HUES48 (cell line): ENCODE data around the gene LOXL1.

Source experiments
- H3K27ac ChIP-seq: one replicate; pipeline ENCODE4 v1.7.0; 2013; ENCODE audit warnings: low read depth, low read length, inconsistent platforms
- H3K27me3 ChIP-seq: 2 replicates; pipeline ENCODE4 v1.6.1; 2013; ENCODE audit warnings: mild to moderate bottlenecking, low read length; ENCODE audit not compliant: control insufficient read depth, insufficient read depth
- H3K36me3 ChIP-seq: 2 replicates; pipeline ENCODE4 v1.6.1; 2013; ENCODE audit warnings: low read length; ENCODE audit not compliant: control insufficient read depth, insufficient read depth
- H3K4me1 ChIP-seq: 2 replicates; pipeline ENCODE4 v1.6.1; 2013; ENCODE audit warnings: mild to moderate bottlenecking, low read length; ENCODE audit not compliant: control insufficient read depth, insufficient read depth
- H3K4me3 ChIP-seq: 2 replicates; pipeline ENCODE4 v1.5.1; 2013; ENCODE audit warnings: mild to moderate bottlenecking, low read depth, low read length
- H3K9ac ChIP-seq: 2 replicates; pipeline ENCODE4 v1.6.1; 2013; ENCODE audit warnings: mild to moderate bottlenecking, low read depth, low read length, moderate library complexity
- H3K9me3 ChIP-seq: 2 replicates; pipeline ENCODE4 v1.6.1; 2013; ENCODE audit warnings: low read length; ENCODE audit not compliant: control insufficient read depth, insufficient read depth

The LOXL1 gene

GRCh38 chr15:73991726-73992593, 65.7 kb downstream of the LOXL1 start, which contains the start of gene STOML1:
Gene STOML1 (minus strand): TSS chr15:73992295. CDS start chr15:73992223, 72 bp downstream.
- H3K4me3 ChIP-seq = peak within 1 kb of the TSS; percentile 79
- no peaks in the 10 kb centered on the region; the same call in 1 of the 2 replicates for H3K27me3 ChIP-seq
- no peaks in the 10 kb centered on the region for H3K9me3 ChIP-seq
- peaks cover 3% of the 10 kb centered on the region; the same call in 1 of the 2 replicates for H3K36me3 ChIP-seq
- no peak within 1 kb of the TSS for H3K27ac ChIP-seq
- H3K4me1 ChIP-seq = peaks cover 7% of the 10 kb centered on the region
- no peak within 1 kb of the TSS for H3K9ac ChIP-seq

- no peaks in the 10 kb centered on the region for H3K9me3 ChIP-seq
- no peaks in the 10 kb centered on the region; the same call in 1 of the 2 replicates for H3K27me3 ChIP-seq
- H3K4me3 ChIP-seq = no peak overlapping the region; the same call in 1 of the 2 replicates
- H3K36me3 ChIP-seq = peaks cover 3% of the 10 kb centered on the region; the same call in 1 of the 2 replicates
- H3K27ac ChIP-seq = no peak overlapping the region
- no peak overlapping the region for H3K9ac ChIP-seq
- peaks cover 9% of the 10 kb centered on the region for H3K4me1 ChIP-seq
These were observed 66.3 kb downstream of the LOXL1 start for GRCh38 chr15:73992594-73992898.

- Histone ChIP-seq H3K9me3 (no peaks in the 10 kb centered on the region), H3K27ac (no peak overlapping the region), H3K36me3 (peaks cover 10% of the 10 kb centered on the region), H3K9ac (no peak overlapping the region), H3K4me1 (peaks cover 9% of the 10 kb centered on the region), H3K4me3 (peak overlapping the region; percentile 93; the same call in 1 of the 2 replicates), H3K27me3 (no peaks in the 10 kb centered on the region; the same call in 1 of the 2 replicates)
These were observed 67.1 kb downstream of the LOXL1 start for GRCh38 chr15:73993211-73993994.

GRCh38 chr15:73994413-73994883, 68.2 kb downstream of the LOXL1 start, which contains the start of gene PML:
Gene PML (plus strand): TSS chr15:73994716. CDS start chr15:73994813, 97 bp downstream.
- Histone ChIP-seq H3K36me3 (peaks cover 21% of the 10 kb centered on the region), H3K4me1 (peaks cover 9% of the 10 kb centered on the region), H3K9ac (peak within 1 kb of the TSS; percentile 59), H3K4me3 (peak within 1 kb of the TSS; percentile 93), H3K27me3 (no peaks in the 10 kb centered on the region; the same call in 1 of the 2 replicates), H3K27ac (peak within 1 kb of the TSS; percentile 64), H3K9me3 (no peaks in the 10 kb centered on the region)

GRCh38 chr15:73994912-73995622, 68.8 kb downstream of the LOXL1 start:
- H3K4me3 ChIP-seq = peak overlapping the region; percentile 93
- peaks cover 21% of the 10 kb centered on the region for H3K36me3 ChIP-seq
- H3K27me3 ChIP-seq = no peaks in the 10 kb centered on the region; the same call in 1 of the 2 replicates
- peaks cover 9% of the 10 kb centered on the region for H3K4me1 ChIP-seq
- peak overlapping the region; percentile 64 for H3K27ac ChIP-seq
- no peaks in the 10 kb centered on the region for H3K9me3 ChIP-seq
- peak overlapping the region; percentile 59 for H3K9ac ChIP-seq

GRCh38 chr15:73996267-73996666, 70.0 kb downstream of the LOXL1 start:
- no peaks in the 10 kb centered on the region; the same call in 1 of the 2 replicates for H3K27me3 ChIP-seq
- no peak overlapping the region for H3K27ac ChIP-seq
- H3K4me3 ChIP-seq = no peak overlapping the region; the same call in 1 of the 2 replicates
- peaks cover 21% of the 10 kb centered on the region for H3K36me3 ChIP-seq
- H3K9ac ChIP-seq = no peak overlapping the region
- peaks cover 9% of the 10 kb centered on the region for H3K4me1 ChIP-seq
- no peaks in the 10 kb centered on the region for H3K9me3 ChIP-seq

- Histone ChIP-seq H3K27me3 (no peaks in the 10 kb centered on the region; the same call in 1 of the 2 replicates), H3K36me3 (peaks cover 22% of the 10 kb centered on the region), H3K27ac (no peak overlapping the region), H3K9me3 (no peaks in the 10 kb centered on the region), H3K4me1 (peaks cover 9% of the 10 kb centered on the region; the same call in 1 of the 2 replicates), H3K9ac (no peak overlapping the region), H3K4me3 (no peak overlapping the region)
These were observed 70.7 kb downstream of the LOXL1 start for GRCh38 chr15:73996939-73997338.

- H3K27ac ChIP-seq = no peak overlapping the region
These were observed 71.7 kb downstream of the LOXL1 start for GRCh38 chr15:73997986-73998385.

More at GRCh38 chr15:73997986-73998385, 71.7 kb downstream of the LOXL1 start:
- peaks cover 24% of the 10 kb centered on the region for H3K36me3 ChIP-seq
- no peak overlapping the region for H3K9ac ChIP-seq
- no peaks in the 10 kb centered on the region for H3K9me3 ChIP-seq
- no peaks in the 10 kb centered on the region; the same call in 1 of the 2 replicates for H3K27me3 ChIP-seq
- H3K4me3 ChIP-seq = no peak overlapping the region
- H3K4me1 ChIP-seq = peaks cover 9% of the 10 kb centered on the region; the same call in 1 of the 2 replicates
